Neutrophil (primary cell): ENCODE data around the gene SREK1.
"Not testable (repeated sequence)": the region's sequence is repeated elsewhere in the genome, so short reads cannot be mapped to it uniquely, and the experiment has no call there.

Experiments used
- H3K27ac ChIP-seq: fragments of 200-600 bp; sonication (generic); 2 replicates; pipeline ENCODE4 v1.5.1; 2016; ENCODE audit warnings: mild to moderate bottlenecking, moderate library complexity
- H3K27me3 ChIP-seq: fragments of 200-600 bp; sonication (generic); 2 replicates; pipeline ENCODE4 v1.6.0; 2016; ENCODE audit warnings: mild to moderate bottlenecking
- H3K36me3 ChIP-seq: fragments of 200-600 bp; sonication (generic); 2 replicates; pipeline ENCODE4 v1.5.1; 2017
- H3K4me1 ChIP-seq, 2 experiments: fragments of 200-600 bp in 1 of 2; sonication (generic) in 1 of 2; 1 replicate in 1 of 2; 2 replicates in 1 of 2; pipeline versions ENCODE4 v1.5.1 to v1.6.1; 2013 to 2016; ENCODE audit warnings: low read depth in 1 of 2, low read length in 1 of 2, mild to moderate bottlenecking in 1 of 2, moderate library complexity in 1 of 2; ENCODE audit not compliant: control insufficient read depth in 1 of 2, insufficient read depth in 1 of 2
- H3K4me3 ChIP-seq, 2 experiments: fragments of 200-600 bp in 1 of 2; sonication (generic) in 1 of 2; 1 replicate in 1 of 2; 2 replicates in 1 of 2; pipeline ENCODE4 v1.5.1; 2013 to 2016; ENCODE audit warnings: low read depth in 1 of 2, low read length in 1 of 2, mild to moderate bottlenecking in 1 of 2, moderate library complexity in 1 of 2
- H3K9me3 ChIP-seq: fragments of 200-600 bp; sonication (generic); 2 replicates; pipeline ENCODE4 v1.5.1; 2016
- CTCF ChIP-seq: fragments of 200-600 bp; sonication (generic); IDR thresholded peaks from 2 replicates; pipeline ENCODE4 v1.5.1; 2016; ENCODE audit warnings: antibody characterized with exemption

Gene SREK1

DNA sequence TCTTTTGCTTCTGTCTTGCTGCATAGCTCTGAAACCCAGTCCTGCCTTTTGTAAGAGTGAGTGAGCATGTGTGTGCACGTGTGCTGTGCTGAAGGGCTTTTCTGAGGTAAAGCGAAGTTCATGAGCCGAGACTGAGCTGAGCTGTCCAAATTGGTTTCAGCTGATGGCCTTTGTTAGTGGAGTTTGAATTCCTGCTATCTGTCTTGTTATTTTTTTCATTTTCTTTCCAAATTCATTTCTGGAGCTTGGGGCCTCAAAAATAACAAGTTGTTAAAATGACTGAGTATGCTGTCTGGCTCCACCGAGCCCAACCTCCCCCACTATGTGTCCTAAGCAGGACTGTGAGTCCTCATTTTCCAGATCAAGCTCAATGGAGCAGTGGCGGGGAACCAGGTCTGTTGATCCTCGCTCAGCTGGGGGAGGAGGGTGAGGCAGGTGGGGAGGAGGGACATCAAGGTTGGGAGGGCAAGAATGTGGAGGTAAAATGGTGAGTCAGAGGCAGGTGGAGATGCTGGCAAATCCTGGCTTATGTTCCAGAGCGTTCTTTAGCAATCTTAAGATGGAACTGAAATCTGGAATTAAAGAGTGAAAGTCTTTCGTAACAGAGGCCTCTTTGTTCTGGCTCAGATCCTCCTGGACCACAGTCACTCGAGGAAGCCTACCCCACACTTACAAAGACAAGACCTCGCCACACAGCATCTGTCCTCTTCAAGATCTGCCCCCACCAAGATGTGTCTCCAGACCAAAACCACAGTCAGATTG lies 63.9 kb downstream of the SREK1 start:
- Histone ChIP-seq H3K4me1 (no peaks in the 10 kb centered on the region), H3K27ac (no peak overlapping the region), H3K27me3 (no peaks in the 10 kb centered on the region), H3K4me3 (no peak overlapping the region), H3K9me3 (no peaks in the 10 kb centered on the region), H3K36me3 (no peaks in the 10 kb centered on the region)
- no peak for TF ChIP-seq CTCF

DNA sequence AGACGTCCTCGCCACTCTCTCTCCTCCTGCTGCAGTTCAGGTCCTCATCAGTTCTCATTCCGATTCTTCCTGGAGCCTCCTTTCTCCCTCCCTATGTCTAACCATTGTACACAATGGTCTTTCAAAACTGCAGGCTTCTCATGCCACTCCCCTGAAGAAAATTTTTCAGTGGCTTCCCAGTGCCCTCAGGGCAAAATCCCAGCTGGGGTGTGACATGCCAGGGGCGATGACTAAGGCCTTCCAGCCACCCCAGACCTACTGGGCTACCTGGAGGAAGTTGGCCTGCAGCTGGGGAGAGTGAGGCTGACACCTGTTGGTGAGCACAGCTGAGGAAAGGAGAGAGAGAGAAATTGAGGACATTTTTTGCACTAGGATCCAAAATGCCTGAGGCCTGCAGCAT lies 65.2 kb downstream of the SREK1 start:
- H3K27me3 ChIP-seq = no peaks in the 10 kb centered on the region
- H3K4me1 ChIP-seq = no peaks in the 10 kb centered on the region
- no peak for TF ChIP-seq CTCF
- no peaks in the 10 kb centered on the region for H3K9me3 ChIP-seq
- no peaks in the 10 kb centered on the region for H3K36me3 ChIP-seq
- H3K4me3 ChIP-seq = no peak overlapping the region
- H3K27ac ChIP-seq = no peak overlapping the region

DNA sequence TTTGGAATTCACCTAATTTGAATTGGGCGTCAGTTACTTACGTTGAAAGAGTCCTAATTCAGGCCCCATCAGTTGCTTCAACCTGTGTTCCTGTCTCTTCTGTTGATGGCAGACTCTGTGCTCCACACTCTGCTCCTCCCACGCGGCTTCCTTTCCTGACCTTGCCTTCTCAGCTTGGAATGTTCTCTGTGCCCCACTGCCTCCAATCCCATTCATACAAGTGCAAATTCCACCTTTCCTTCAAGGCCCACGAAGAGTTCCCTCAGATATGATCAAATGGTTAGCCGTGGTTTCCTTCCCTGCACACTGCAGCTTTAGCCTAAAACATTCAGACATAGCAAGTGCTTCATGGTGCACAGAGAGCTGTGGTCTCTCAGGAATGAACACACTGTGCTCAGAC lies 65.7 kb downstream of the SREK1 start:
- Histone ChIP-seq H3K4me3 (no peak overlapping the region), H3K4me1 (no peaks in the 10 kb centered on the region), H3K9me3 (no peaks in the 10 kb centered on the region), H3K36me3 (no peaks in the 10 kb centered on the region), H3K27me3 (no peaks in the 10 kb centered on the region), H3K27ac (no peak overlapping the region)
- no peak for TF ChIP-seq CTCF

DNA sequence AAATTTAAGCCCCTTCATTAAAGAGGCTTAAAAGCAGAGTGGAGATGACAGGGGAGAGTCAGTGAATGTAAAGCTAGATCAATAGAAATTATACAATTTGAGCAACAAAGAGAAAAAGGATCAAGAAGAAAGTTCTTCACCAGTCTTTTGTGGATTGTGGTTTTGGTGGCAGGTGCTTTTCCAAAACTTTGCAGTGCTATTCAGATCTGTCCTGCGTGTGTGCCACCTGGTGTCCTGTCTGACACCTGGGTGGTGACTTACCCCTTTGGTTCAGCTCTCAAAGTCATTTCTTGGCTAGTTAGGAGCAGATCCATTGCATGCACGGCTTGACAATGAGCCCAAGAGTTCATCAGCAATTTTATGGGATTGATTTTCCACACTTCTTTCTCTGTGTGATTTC lies 69.4 kb downstream of the SREK1 start:
- H3K4me1 ChIP-seq = no peaks in the 10 kb centered on the region
- TF ChIP-seq CTCF = no peak
- no peak overlapping the region for H3K4me3 ChIP-seq
- H3K27me3 ChIP-seq = no peaks in the 10 kb centered on the region
- H3K9me3 ChIP-seq = no peaks in the 10 kb centered on the region
- no peaks in the 10 kb centered on the region for H3K36me3 ChIP-seq
- H3K27ac ChIP-seq = no peak overlapping the region

DNA sequence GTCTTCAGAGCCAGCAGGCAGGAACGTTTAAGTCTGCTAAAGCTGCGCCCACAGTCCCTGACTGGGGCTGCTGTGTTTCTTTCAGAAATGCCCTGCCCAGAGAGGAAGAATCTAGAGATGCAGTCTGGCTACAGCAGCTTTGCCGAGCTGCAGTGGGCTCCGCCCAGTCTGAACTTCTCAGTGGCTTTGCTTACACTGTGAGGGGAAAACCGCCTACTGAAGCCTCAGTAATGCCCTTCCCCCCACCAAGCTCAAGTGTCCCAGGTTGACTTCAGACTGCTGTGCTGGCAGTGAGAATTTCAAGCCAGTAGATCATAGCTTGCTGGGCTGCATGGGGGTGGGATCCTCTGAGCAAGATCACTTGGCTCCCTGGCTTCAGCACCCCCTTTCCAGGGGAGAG lies 78.4 kb downstream of the SREK1 start:
- H3K36me3 ChIP-seq = no peaks in the 10 kb centered on the region
- H3K4me3 ChIP-seq = no peak overlapping the region
- no peaks in the 10 kb centered on the region for H3K4me1 ChIP-seq
- no peak for TF ChIP-seq CTCF
- H3K27ac ChIP-seq = no peak overlapping the region
- H3K9me3 ChIP-seq = no peaks in the 10 kb centered on the region
- no peaks in the 10 kb centered on the region for H3K27me3 ChIP-seq

DNA sequence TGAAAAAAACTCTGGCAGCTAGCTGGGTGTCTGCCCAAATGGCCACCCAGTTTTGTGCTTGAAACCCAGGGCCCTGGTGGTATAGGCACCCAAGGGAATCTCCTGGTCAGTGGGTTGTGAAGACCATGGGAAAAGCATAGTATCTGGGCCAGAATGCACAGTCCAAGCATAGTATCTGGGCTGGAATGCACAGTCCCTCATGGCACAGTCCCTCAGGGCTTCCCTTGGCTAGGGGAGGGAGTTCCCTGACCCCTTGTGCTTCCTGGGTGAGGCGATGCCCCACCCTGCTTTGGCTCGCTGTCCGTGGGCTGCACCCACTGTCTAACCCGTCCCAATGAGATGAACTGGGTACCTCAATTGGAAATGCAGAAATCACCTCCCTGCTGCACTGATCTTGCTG lies 78.8 kb downstream of the SREK1 start:
- H3K27ac ChIP-seq, H3K4me3 ChIP-seq, H3K36me3 ChIP-seq, H3K27me3 ChIP-seq, H3K4me1 ChIP-seq, H3K9me3 ChIP-seq: not testable (repeated sequence)
